Activated CD4-positive, alpha-beta T cell treated with anti-CD3 and anti-CD28 coated beads, Interleukin-2, amount 50 U/mL, for 1 hour (primary cell): ENCODE results near the gene PGLYRP1.

Experiments
- DNase-seq: peaks from one replicate; pipeline ENCODE4 v3.0.0-alpha.2; 2020

Gene PGLYRP1

GRCh38 chr19:46022431-46023310 lies at the start of gene PGLYRP1:
PGLYRP1 (minus strand) TSS chr19:46023053; CDS start chr19:46023021, 32 bp downstream.
- no peak for DNase-seq

GRCh38 chr19:46069806-46070341 lies 47.0 kb upstream of the PGLYRP1 start:
- DNase-seq, result no peak

- no peak for DNase-seq
Measured at GRCh38 chr19:46068345-46069258, 45.7 kb upstream of the PGLYRP1 start.

- DNase-seq, result no peak
Measured at GRCh38 chr19:46067691-46068090, 44.8 kb upstream of the PGLYRP1 start.

GRCh38 chr19:46066471-46066870 lies 43.6 kb upstream of the PGLYRP1 start:
- DNase-seq, result no peak

GRCh38 chr19:46065486-46066071 lies 42.7 kb upstream of the PGLYRP1 start:
- no peak for DNase-seq

GRCh38 chr19:46063201-46063600 lies 40.3 kb upstream of the PGLYRP1 start:
- no peak for DNase-seq

GRCh38 chr19:46060012-46060411 lies 37.2 kb upstream of the PGLYRP1 start:
- DNase-seq, result no peak

GRCh38 chr19:46058778-46059177 lies 35.9 kb upstream of the PGLYRP1 start:
- no peak for DNase-seq

GRCh38 chr19:46056536-46056935 lies 33.7 kb upstream of the PGLYRP1 start:
- DNase-seq, result no peak

- DNase-seq, result no peak
Measured at GRCh38 chr19:46052896-46053295, 30.0 kb upstream of the PGLYRP1 start.

GRCh38 chr19:46049597-46049996 lies 26.7 kb upstream of the PGLYRP1 start:
- no peak for DNase-seq

- DNase-seq, result no peak
Measured at GRCh38 chr19:46043519-46043918, 20.7 kb upstream of the PGLYRP1 start.

GRCh38 chr19:46042252-46042883 lies 19.5 kb upstream of the PGLYRP1 start:
- no peak for DNase-seq

GRCh38 chr19:46040952-46041500 lies 18.2 kb upstream of the PGLYRP1 start, which contains the start of gene IGFL4:
IGFL4 (minus strand) TSS chr19:46041002; CDS start chr19:46040962, 40 bp downstream.
- DNase-seq, result no peak

- DNase-seq, result no peak
Measured at GRCh38 chr19:46040125-46040524, 17.3 kb upstream of the PGLYRP1 start.

- no peak for DNase-seq
Measured at GRCh38 chr19:46036744-46037128, 13.9 kb upstream of the PGLYRP1 start.

GRCh38 chr19:46035986-46036743 lies 13.3 kb upstream of the PGLYRP1 start:
- DNase-seq, result no peak

GRCh38 chr19:46035546-46035945 lies 12.7 kb upstream of the PGLYRP1 start:
- no peak for DNase-seq

- no peak for DNase-seq
Measured at GRCh38 chr19:46033401-46033800, 10.5 kb upstream of the PGLYRP1 start.

- DNase-seq, result no peak
Measured at GRCh38 chr19:46032597-46033025, 9.8 kb upstream of the PGLYRP1 start.
